Transverse colon (tissue), 4 donors: ENCODE measurements around the gene CDC20B. TPM values are rescaled to one million over a fixed set of nuclear protein-coding genes. Genes with fewer than 3 reads are reported as not detected.

Experiments used
- DNase-seq: peaks from one replicate; pipeline ENCODE4 v3.0.0-alpha.2; 2019
- H3K27ac ChIP-seq, 4 donors: fragments of 200-600 bp; sonication (generic); 2 replicates each; pipeline ENCODE4 v1.5.1; 2016 to 2018; ENCODE audit warnings: inconsistent platforms in 4 of 4
- H3K27me3 ChIP-seq: fragments of 200-600 bp; sonication (generic); 2 replicates; pipeline ENCODE4 v1.5.1; 2017; ENCODE audit warnings: inconsistent platforms
- H3K36me3 ChIP-seq, 4 donors: fragments of 200-600 bp; sonication (generic); 2 replicates each; pipeline ENCODE4 v1.5.1; 2017 to 2019; ENCODE audit warnings: inconsistent platforms in 4 of 4
- H3K4me1 ChIP-seq, 4 donors: fragments of 200-600 bp; sonication (generic); 2 replicates each; pipeline ENCODE4 v1.5.1; 2017 to 2020; ENCODE audit warnings: inconsistent platforms in 4 of 4
- H3K4me3 ChIP-seq, 4 donors: fragments of 200-600 bp; sonication (generic); 1 replicate in 1 of 4; 2 replicates in 3 of 4; pipeline versions ENCODE4 v1.5.1 to v1.6.1; 2017 to 2019; ENCODE audit warnings: inconsistent platforms in 4 of 4
- H3K9me3 ChIP-seq, 2 donors: fragments of 200-600 bp; sonication (generic); 2 replicates each; pipeline ENCODE4 v1.5.1; 2017 to 2019; ENCODE audit warnings: inconsistent platforms in 2 of 2
- EP300 ChIP-seq: sonication (generic); formaldehyde crosslinking; IDR thresholded peaks from one replicate; pipeline ENCODE4 v1.6.1; 2017; ENCODE audit warnings: antibody characterized with exemption, low read depth
- POLR2A ChIP-seq: fragments of 450-650 bp; IDR thresholded peaks from one replicate; pipeline ENCODE4 v1.6.1; 2016; ENCODE audit warnings: antibody characterized with exemption, mild to moderate bottlenecking, moderate library complexity
- POLR2AphosphoS5 ChIP-seq, 3 donors: sonication (generic); formaldehyde crosslinking; IDR thresholded peaks; one replicate each; pipeline ENCODE4 v1.6.1; 2016; ENCODE audit warnings: antibody characterized with exemption in 3 of 3
- WGBS, 2 donors: methylation state at CpG; one replicate each; pipeline ENCODE4 v1.1.5; 2018; ENCODE audit warnings: low coverage in 1 of 2; 5-methylcytosine and 5-hydroxymethylcytosine counted together
- in situ Hi-C, 4 donors: fragments of 200-750 bp; cut with MboI; loops; one replicate each; pipeline versions ENCODE4 v1.15.0 to v1.15.1; 2017; ENCODE audit warnings: low sequenced_read_pairs in 3 of 4, low pct_ligation_motif_present in 1 of 4, low pct_unique_long_range_greater_than_20kb in 1 of 4
- intact Hi-C: fragments of 100-400 bp; cut with DNase I; formaldehyde crosslinking; loops from one replicate; pipeline ENCODE4 v1.15.1; 2023; ENCODE audit warnings: low total_unique reads
- total RNA-seq, 4 donors: library from RNA; depleted of rRNA; stranded (reverse); fragments of >200 nt; gene quantifications; one replicate each; pipeline ENCODE4 v1.1.0, GENCODE V29; 2016
- TF ChIP-seq, protein P1 (sequence below), 5 experiments: fragments of 200-600 bp in 3 of 5; fragments of 450-650 bp in 2 of 5; sonication (generic) in 3 of 5; IDR thresholded peaks; 1 replicate in 2 of 5; 2 replicates in 3 of 5; pipeline ENCODE4 v1.5.1; 2016 to 2017; ENCODE audit warnings: antibody characterized with exemption in 5 of 5, inconsistent platforms in 3 of 5, mild to moderate bottlenecking in 2 of 5, moderate library complexity in 1 of 5

The CDC20B gene
- total RNA-seq, 4 donors from 2014 or later: not detected

DNA sequence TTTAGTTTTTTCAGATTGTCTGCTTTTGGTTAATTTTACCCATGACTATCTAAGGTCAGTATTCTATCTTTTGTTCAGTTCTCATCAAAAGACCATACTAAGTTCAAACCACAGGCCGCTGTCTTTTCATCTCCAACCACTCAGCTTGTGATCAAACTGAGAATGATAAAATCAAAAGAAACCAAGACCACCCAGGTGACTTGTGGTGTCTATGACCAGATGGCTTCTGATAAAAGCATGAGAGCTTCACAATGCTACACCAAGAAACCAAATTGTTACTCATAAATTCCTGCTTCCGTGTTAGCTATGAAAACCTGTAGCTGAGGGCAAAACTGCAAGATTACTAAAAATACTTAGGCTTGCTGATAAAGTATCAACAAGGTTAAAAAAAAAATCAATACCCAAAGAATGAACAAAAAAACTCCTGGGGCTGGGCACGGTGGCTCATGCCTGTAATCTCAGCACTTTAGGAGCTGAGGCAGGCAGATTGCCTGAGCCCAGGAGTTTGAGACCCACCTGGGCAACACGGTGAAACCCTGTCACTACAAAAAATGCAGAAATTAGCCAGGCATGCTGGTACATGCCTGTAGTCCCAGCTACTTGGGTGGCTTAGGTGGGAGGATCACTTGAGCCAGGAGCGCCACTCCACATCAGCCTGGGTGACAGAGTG is 38.8 kb downstream of the CDC20B start:
- no peaks in the 10 kb centered on the region for H3K4me1 ChIP-seq

DNA sequence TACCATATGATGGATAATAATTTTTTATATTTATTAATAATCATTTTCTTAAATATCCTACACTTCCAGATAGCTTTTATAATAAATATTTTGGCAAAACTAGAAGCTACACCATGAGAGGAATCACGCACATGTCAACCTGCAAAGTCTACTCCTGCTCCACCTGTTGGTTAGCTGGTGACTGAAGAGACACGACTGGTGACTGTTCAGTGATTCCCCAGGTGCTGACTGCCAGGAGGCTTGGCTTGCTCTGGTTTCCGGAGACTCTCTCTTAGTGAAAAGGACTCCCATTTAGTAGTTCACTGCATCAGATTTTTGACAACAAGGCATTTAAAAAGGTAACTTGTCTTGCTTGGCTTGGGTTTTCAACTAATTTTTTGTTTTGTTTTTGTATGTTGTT is 49.6 kb downstream of the CDC20B start:
- in situ Hi-C loops (no loop called here), intact Hi-C loops (no loop called here)
- H3K27ac ChIP-seq: no peak overlapping the region
- no peaks in the 10 kb centered on the region for H3K9me3 ChIP-seq
- no peak for DNase-seq
- H3K27me3 ChIP-seq: no peaks in the 10 kb centered on the region
- TF ChIP-seq POLR2AphosphoS5 (IDR thresholded peaks at IDR 0.05): no peak
- no peak for TF ChIP-seq POLR2A
- TF ChIP-seq, protein P1, sequence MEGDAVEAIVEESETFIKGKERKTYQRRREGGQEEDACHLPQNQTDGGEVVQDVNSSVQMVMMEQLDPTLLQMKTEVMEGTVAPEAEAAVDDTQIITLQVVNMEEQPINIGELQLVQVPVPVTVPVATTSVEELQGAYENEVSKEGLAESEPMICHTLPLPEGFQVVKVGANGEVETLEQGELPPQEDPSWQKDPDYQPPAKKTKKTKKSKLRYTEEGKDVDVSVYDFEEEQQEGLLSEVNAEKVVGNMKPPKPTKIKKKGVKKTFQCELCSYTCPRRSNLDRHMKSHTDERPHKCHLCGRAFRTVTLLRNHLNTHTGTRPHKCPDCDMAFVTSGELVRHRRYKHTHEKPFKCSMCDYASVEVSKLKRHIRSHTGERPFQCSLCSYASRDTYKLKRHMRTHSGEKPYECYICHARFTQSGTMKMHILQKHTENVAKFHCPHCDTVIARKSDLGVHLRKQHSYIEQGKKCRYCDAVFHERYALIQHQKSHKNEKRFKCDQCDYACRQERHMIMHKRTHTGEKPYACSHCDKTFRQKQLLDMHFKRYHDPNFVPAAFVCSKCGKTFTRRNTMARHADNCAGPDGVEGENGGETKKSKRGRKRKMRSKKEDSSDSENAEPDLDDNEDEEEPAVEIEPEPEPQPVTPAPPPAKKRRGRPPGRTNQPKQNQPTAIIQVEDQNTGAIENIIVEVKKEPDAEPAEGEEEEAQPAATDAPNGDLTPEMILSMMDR (IDR thresholded peaks at IDR 0.05): no peak
- TF ChIP-seq EP300: no peak
- no peak overlapping the region for H3K4me3 ChIP-seq
- 78 to 90% methylated on average over 2 to 3 of the region's 3 CpGs for WGBS, 2 donors
- H3K4me1 ChIP-seq: no peaks in the 10 kb centered on the region
- no peaks in the 10 kb centered on the region for H3K36me3 ChIP-seq

More for the DNA sequence above, 38.8 kb downstream of the CDC20B start:
- DNase-seq: no peak
- Histone ChIP-seq H3K27me3 (peaks cover 6% of the 10 kb centered on the region), H3K36me3 (no peaks in the 10 kb centered on the region), H3K27ac (no peak overlapping the region), H3K4me3 (no peak overlapping the region), H3K9me3 (no peaks in the 10 kb centered on the region)
- WGBS, 2 donors: 58 to 78% methylated on average over 4 to 5 of the region's 5 CpGs
- in situ Hi-C loops (loop anchor here in 2 of 4 donors (25.0 kb wide), 1 partner anchor 197 kb away; no protein-coding TSS in a partner anchor), intact Hi-C loops (no loop called here)
- TF ChIP-seq POLR2A (no peak), POLR2AphosphoS5 (IDR thresholded peaks at IDR 0.05) (no peak), EP300 (no peak)
- TF ChIP-seq, protein P1 (IDR thresholded peaks at IDR 0.05): no peak

DNA sequence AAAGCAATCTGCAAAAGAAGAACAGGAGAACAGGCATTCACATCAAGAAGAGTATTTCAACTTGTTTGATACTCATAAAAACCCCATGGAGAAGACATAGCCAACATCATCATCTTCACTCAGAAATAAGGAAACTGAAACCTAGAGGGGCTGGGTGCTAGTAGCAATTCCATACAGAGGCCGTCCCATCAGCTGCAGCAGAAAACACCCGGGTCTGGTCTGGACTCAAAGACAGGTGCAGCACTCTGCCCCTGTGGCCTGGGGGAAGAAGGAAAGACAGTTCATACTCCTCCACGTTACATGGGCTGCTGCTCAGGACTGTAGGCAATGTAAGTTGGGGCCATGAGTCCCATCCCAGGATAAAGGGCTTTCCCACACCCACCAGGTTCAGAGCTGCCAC is 58.9 kb downstream of the CDC20B start:
- no peaks in the 10 kb centered on the region for H3K9me3 ChIP-seq
- H3K4me3 ChIP-seq: no peak overlapping the region
- no peak overlapping the region for H3K27ac ChIP-seq
- H3K27me3 ChIP-seq: no peaks in the 10 kb centered on the region
- DNase-seq: no peak
- TF ChIP-seq EP300: no peak
- in situ Hi-C loops: no loop called here
- H3K36me3 ChIP-seq: no peaks in the 10 kb centered on the region
- 75% methylated on average over 3 of the region's 3 CpGs; no CpG with 5 or more reads in 1 of the 2 donors for WGBS, 2 donors
- intact Hi-C loops: no loop called here
- H3K4me1 ChIP-seq: no peaks in the 10 kb centered on the region

DNA sequence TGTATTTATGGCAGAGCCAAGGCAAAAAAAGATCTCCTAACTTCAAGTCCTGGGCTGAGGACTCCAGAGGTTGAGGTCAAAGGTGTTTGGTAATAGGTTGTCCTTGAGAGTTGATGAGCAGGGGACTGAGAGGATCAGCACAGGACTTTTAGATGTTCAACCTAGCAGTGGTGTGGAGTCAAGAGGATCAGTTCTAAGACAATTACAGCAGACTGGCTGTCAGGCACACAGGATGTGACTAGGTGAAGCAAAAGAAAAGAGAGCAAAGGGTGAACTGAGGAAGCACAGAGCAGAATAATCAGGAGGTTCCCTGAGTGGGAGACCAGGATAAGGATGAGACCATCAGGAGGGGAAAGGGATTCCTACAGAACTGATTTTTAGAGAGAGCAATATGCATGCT is 59.6 kb downstream of the CDC20B start:
- intact Hi-C loops: no loop called here
- Histone ChIP-seq H3K27me3 (no peaks in the 10 kb centered on the region), H3K4me3 (no peak overlapping the region), H3K4me1 (no peaks in the 10 kb centered on the region), H3K9me3 (no peaks in the 10 kb centered on the region), H3K27ac (no peak overlapping the region), H3K36me3 (no peaks in the 10 kb centered on the region)
- TF ChIP-seq, protein P1 (IDR thresholded peaks at IDR 0.05): no peak
- TF ChIP-seq POLR2AphosphoS5 (IDR thresholded peaks at IDR 0.05) (no peak), POLR2A (no peak), EP300 (no peak)
- in situ Hi-C loops: no loop called here
- DNase-seq: no peak

DNA sequence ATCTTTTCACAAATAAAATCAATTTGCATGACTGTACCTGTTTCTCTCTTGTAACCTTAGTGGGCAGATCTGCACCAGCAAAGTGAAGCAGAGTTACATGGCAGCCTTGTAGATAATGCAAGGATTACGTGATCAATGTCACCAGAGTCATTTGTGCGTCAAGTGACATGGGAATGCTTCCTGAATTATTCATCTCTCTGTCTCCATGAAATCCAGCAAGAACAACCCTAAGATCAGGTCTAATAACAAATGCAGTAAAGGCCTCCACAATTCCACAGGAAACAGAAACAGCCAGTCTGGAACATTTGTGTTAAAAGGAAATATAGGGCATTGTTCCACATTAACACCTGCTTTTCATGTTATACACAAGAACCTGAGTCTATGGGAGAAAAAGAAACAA is 62.8 kb downstream of the CDC20B start:
- Histone ChIP-seq H3K9me3 (no peaks in the 10 kb centered on the region), H3K27ac (no peak overlapping the region), H3K4me1 (no peaks in the 10 kb centered on the region), H3K36me3 (no peaks in the 10 kb centered on the region), H3K4me3 (no peak overlapping the region), H3K27me3 (no peaks in the 10 kb centered on the region)
- in situ Hi-C loops: no loop called here
- 84% methylated on average over 2 of the region's 2 CpGs; no CpG with 5 or more reads in 1 of the 2 donors for WGBS, 2 donors
- intact Hi-C loops: no loop called here
- TF ChIP-seq POLR2AphosphoS5 (IDR thresholded peaks at IDR 0.05): no peak
- TF ChIP-seq EP300: no peak
- TF ChIP-seq, protein P1 (IDR thresholded peaks at IDR 0.05): no peak
- TF ChIP-seq POLR2A: no peak
- DNase-seq: no peak
